NCI-H1105 (cell line): Measurements from ENCODE around the gene CHKA.
A peak's percentile ranks its signal among the peaks of the same experiment; 100 is the strongest.
"Not testable (repeated sequence)": the region's sequence is repeated elsewhere in the genome, so short reads cannot be mapped to it uniquely, and the experiment has no call there.

Experiments used
- DNase-seq: peaks from one replicate; lab custom pipeline; 2025; lab: John Stamatoyannopoulos, UW

Gene CHKA

GRCh38 chr11:68115285-68115684 is 5.9 kb downstream of the CHKA start:
- no peak for DNase-seq

- no peak for DNase-seq
Observed at GRCh38 chr11:68113986-68114385, 7.2 kb downstream of the CHKA start.

- DNase-seq = no peak
Observed at GRCh38 chr11:68107689-68108088, 13.5 kb downstream of the CHKA start.

- DNase-seq = no peak
Observed at GRCh38 chr11:68106165-68106940, 14.8 kb downstream of the CHKA start.

- no peak for DNase-seq
Observed at GRCh38 chr11:68099474-68100405, 21.4 kb downstream of the CHKA start.

GRCh38 chr11:68099057-68099456 is 22.1 kb downstream of the CHKA start:
- no peak for DNase-seq

GRCh38 chr11:68096962-68097361 is 24.2 kb downstream of the CHKA start:
- DNase-seq = no peak

GRCh38 chr11:68093565-68093964 is 27.6 kb downstream of the CHKA start:
- DNase-seq = no peak

GRCh38 chr11:68092946-68093345 is 28.2 kb downstream of the CHKA start:
- not testable (repeated sequence) for DNase-seq

GRCh38 chr11:68092411-68092810 is 28.8 kb downstream of the CHKA start:
- DNase-seq = no peak

GRCh38 chr11:68090706-68091105 is 30.5 kb downstream of the CHKA start:
- DNase-seq = no peak

GRCh38 chr11:68090287-68090686 is 30.9 kb downstream of the CHKA start:
- DNase-seq = no peak

- no peak for DNase-seq
Observed at GRCh38 chr11:68089679-68090078, 31.5 kb downstream of the CHKA start.

GRCh38 chr11:68083517-68083916 is 37.7 kb downstream of the CHKA start:
- no peak for DNase-seq

- no peak for DNase-seq
Observed at GRCh38 chr11:68082481-68082880, 38.7 kb downstream of the CHKA start.

GRCh38 chr11:68081691-68082090 is 39.5 kb downstream of the CHKA start:
- no peak for DNase-seq

- no peak for DNase-seq
Observed at GRCh38 chr11:68080860-68081259, 40.3 kb downstream of the CHKA start.

GRCh38 chr11:68077617-68078582 is 43.3 kb downstream of the CHKA start:
- DNase-seq = peak; percentile 11

GRCh38 chr11:68076371-68077042 is 44.7 kb downstream of the CHKA start:
- no peak for DNase-seq

- no peak for DNase-seq
Observed at GRCh38 chr11:68074584-68075352, 46.4 kb downstream of the CHKA start.
